Suppressor macrophage (primary cell): ENCODE measurements around the gene PLCL1.

Experiments used
- DNase-seq, 4 experiments: peaks; one replicate each; pipeline ENCODE4 v3.0.0-alpha.2; 2020 to 2022

PLCL1 gene

GRCh38 chr2:197857476-197858107 lies 53.2 kb downstream of the PLCL1 start:
- DNase-seq: peak; percentile 54 to 83 (median 72)

DNA sequence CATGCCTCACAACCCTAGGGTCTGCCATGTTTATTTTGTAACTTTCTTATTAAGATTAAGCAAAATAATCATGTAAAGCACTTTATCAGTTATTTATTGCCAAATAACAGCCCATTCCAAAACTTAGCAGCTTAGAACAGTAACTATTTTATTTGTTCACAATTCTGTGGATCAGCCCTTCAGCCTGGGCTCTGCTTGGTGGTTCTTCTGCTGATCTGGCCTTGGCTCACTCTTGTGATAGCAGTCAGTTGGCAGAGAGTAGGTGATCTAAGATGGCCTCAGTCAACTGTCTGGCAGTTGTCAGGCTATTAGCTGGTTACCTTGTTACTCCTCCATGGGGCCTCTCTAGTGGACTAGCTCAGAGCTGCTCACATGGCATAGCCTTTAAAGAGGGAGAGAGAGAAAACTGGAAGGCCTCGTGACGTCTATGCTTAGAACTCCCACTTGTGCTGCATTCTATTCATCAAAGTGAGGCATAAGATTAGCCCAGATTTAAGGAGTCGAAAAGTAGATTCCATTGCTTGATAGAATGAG lies 54.3 kb downstream of the PLCL1 start:
- DNase-seq: no peak

- peak in 1 of 4 experiments; percentile 17 for DNase-seq
Observed at GRCh38 chr2:197862246-197862955, 58.0 kb downstream of the PLCL1 start.

- DNase-seq: no peak
Observed at GRCh38 chr2:197863744-197864143, 59.4 kb downstream of the PLCL1 start.

DNA sequence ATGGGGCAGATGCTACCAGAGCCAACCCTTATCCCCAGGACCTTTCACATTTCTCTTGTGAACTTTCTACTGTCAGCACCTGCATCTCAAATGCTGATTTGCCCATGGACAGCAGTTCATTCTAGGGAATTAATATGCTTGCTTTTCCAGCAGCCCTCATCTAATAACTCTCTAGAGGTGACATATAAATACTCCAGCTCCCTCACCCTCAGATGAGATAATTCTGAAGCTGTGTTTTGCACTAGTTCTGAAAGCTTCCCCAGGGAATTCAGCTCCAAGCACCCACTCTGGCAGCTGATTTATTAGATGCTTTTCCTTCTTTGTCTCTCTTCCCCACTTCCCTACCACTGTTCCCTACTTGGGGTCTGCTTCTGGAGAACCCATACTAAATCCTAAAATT lies 62.1 kb downstream of the PLCL1 start:
- DNase-seq: no peak

DNA sequence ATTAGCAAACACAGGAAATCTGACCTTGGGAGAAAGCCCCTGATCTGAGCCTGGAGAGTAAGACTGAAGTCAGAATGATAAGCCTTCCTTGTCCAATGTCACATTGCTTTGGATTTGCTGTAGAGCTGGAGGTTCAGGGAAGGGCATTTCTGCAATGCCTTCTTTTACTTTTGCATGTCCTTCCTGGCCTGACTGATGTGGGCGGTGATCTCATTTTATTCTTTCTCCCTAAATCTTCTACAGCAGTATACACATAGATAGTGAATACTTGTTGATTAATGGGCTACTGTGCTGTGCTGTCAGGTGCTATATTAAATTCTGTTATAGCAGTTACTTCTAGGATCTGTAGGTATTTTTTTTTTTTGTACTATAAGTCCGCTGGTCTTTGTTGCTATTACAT lies 62.6 kb downstream of the PLCL1 start:
- DNase-seq: no peak

DNA sequence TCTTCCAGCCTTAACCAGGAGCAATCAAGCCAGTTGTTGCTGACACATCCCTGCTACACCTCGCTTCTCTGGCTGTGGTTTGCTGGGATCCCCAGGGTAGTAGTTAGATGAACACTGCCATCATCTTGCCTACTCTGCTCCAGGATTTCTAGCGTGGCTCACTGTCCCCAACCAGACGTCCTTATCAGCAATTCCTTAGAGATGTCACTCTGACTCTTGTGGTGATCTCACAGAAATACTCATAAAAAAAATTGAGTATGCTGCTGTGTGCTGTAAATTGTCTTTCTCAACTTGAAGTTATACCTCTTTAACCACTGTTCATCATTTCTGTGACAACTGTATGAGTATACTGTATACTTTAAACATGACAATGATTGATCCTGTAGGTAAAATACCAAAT lies 63.2 kb downstream of the PLCL1 start:
- DNase-seq: no peak

- DNase-seq: no peak
Observed at GRCh38 chr2:197868206-197868605, 63.8 kb downstream of the PLCL1 start.

- DNase-seq: no peak
Observed at GRCh38 chr2:197869041-197869440, 64.6 kb downstream of the PLCL1 start.

DNA sequence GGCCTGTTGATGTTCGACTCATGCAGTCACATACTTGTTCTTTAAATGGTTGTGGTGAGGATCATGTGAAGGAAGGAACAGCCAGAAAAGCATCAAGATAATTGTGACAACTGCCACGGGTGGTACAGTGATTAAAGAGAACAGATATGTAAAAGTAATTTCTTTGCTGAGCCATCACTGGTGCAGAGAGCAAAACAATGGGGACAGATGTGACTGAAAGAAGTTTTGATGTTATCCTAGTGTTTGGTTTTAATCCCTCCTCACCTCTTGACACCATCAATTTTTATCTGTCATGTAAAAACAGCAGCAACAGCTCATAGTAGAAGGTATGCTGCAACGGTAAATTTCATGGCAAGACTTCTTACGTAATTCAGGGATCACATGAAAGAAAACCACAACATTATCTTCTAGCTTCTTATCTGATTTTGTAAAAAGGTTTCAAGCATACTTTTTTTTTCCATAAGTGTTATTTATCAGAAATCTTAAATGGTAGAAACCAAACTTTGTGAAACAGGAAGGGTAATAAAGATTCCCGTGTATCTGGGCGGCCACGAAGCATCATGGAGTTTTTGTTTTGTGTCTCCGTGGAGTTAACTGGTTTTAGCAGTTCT lies 65.2 kb downstream of the PLCL1 start:
- DNase-seq: peak in 1 of 4 experiments; percentile 14

DNA sequence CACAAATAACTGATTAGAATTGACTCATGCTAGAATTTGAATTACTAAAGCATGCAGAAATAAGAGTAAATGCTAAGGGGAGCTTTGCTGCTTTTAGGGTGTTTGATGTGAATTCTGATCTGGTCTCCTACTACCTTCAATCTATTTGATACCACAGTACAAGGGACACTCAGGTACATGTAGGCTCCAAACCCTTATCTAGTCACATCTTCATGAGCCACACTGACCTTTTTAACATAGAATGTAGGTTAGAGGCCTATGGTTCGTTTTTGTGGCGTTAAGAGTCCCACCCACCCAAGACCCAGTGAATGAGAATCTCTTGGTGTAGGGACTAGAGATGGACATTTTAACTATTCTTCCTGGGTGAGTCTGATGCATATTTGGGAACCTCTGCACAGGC lies 65.7 kb downstream of the PLCL1 start:
- DNase-seq: no peak

DNA sequence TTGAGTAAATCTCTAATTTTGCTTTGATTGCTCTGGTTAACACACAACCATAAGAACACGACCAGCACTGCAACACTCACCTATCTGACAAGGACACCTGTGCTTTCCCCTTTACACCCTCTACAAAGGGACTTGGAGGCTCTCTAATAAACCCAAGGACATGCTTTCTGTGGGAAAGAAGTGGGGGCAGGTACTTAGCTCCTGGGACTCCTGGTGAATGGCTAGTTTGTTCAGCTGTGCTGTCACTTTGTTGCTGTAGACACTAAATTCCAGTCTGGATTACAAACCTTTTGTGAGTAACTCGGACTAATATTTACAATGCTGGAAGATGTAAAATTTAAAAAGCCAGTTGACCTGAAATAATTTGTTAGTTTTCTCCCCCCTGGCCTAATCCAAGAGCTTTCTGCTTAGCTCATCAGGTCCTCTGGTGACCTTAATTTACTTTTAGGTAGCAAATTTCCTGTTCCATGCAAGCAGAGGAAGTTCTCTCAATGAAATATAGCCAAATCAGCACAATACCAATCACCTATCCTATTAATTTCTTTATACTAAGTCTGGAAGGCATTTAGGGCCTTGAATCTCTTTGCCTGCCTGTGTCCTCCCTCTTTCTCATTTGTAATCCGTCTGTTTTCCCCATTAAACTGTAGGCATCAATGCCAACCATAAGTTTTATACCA lies 67.5 kb downstream of the PLCL1 start:
- DNase-seq: no peak

- DNase-seq: peak in 2 of 4 experiments; percentile 3 to 9
Observed at GRCh38 chr2:197873293-197873701, 68.9 kb downstream of the PLCL1 start.

DNA sequence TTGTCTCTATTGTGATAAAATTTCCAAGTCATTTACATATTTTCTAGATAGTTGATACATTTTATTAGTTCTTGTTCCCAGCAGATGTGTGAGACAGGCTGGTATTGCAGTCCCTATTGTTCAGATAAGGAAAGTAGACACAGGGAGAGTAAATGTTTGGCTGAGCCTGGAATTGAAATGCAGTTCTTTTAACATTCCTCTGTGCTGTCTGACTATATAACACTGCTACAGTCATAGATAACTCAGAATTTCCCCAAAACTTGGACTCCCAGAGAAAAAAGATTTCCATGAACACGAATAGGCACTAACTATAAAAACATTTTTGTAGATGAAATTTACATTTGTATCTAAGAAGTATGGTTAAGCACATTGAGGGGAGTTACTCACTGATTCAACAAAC lies 71.4 kb downstream of the PLCL1 start:
- DNase-seq: no peak

DNA sequence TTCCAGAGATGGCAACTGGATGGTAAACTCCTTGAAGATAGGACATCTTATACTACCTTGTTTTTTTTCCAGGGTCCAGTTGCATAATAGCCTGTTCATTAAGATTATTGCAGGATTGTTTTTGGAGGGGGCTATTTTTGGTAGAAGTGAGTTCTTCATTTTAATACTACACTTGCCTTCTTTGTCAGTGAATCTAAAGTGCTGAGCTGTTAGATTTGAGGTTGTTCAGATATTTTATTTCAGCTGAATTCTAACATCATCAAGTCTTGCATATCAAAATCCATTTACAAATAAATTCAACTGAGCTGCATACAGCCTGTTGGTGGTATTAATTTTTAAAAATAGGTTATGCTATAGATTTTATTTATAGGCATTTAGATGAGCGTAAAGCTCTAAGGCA lies 72.1 kb downstream of the PLCL1 start:
- DNase-seq: no peak

GRCh38 chr2:197877038-197877437 lies 72.6 kb downstream of the PLCL1 start:
- DNase-seq: no peak

DNA sequence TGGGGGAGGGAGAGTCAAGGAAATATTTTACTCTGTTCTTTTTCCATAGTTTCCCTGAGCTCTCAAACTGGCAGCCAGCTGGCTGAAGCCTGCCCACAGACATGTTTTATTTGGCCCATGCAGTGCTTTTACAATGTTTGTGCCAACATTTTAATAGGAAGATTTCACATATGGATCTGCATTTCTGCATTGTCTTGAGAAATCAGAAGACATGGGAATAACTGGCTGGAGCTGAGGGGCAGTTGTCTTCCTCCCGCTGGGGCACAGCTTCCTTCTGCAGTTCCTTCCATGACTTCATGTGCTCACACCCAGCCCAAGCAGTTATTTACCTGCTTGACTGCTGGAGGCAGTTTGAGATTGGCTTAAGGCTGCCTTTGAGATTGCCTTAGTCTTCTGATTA lies 74.4 kb downstream of the PLCL1 start:
- DNase-seq: no peak

DNA sequence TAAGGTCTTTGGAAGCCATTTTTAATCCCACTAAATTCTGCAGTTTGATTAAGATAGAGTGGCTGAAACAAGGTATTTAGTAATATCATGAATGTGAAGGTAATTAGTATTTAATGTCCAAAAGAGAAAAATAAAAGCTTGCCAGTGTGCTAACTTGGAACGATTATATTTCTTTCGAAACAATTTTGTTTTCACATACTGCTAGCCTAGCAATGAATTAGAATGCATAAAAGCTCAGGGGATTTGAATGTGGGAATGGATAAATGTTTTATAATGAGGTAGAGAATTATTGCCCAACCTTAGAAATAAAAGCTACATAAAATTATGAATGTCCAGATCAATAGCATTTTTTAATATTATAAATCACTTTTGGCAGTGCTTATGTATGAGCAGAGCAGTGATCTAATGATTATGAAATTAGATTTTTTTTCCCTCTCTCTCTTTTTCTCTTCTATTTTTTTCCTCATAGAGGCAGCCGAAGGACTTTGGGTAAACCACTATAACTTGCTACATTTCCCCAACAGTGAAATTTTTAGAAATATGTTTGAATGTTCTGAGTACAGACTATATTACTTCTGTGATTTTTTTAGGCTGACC lies 75.5 kb downstream of the PLCL1 start:
- no peak for DNase-seq

GRCh38 chr2:197883354-197884032 lies 79.1 kb downstream of the PLCL1 start:
- DNase-seq: no peak

GRCh38 chr2:197884252-197884651 lies 79.9 kb downstream of the PLCL1 start:
- no peak for DNase-seq

DNA sequence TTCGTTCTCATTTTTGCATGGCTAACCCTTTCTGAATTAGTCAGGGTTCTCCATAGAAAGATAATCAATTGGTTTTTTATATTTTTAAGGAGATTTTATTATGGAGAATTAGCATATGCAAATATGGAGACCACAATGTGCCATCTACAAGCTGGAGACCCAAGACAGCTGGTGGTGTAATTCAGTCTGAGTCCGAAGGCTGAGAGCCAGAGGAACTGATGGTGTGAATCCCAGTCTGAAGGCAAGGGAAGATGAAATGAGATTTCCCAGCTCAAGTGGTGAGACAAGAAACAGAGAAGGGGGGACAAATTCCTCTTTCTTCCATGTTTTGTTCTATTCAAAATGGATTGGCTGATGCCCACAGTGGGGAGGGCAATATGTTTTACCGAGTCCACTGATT lies 80.7 kb downstream of the PLCL1 start:
- no peak for DNase-seq

- DNase-seq: no peak
Observed at GRCh38 chr2:197885587-197885986, 81.2 kb downstream of the PLCL1 start.
